Ovary (tissue), 3 donors: ENCODE data around the gene CAPZA3.

Experiments used
- EP300 ChIP-seq: sonication (generic); formaldehyde crosslinking; IDR thresholded peaks from one replicate; pipeline ENCODE4 v1.6.1; 2017; ENCODE audit warnings: antibody characterized with exemption
- POLR2A ChIP-seq: fragments of 450-650 bp; IDR thresholded peaks from one replicate; pipeline ENCODE4 v1.6.1; 2017; ENCODE audit warnings: antibody characterized with exemption, mild to moderate bottlenecking, moderate library complexity
- TF ChIP-seq, protein P1 (sequence below), 3 donors: fragments of 450-650 bp in 2 of 3; fragments of 200-600 bp in 1 of 3; IDR thresholded peaks; one replicate each; pipeline versions ENCODE4 v1.5.1 to v1.8.0; 2016 to 2022; ENCODE audit warnings: antibody characterized with exemption in 3 of 3, mild to moderate bottlenecking in 1 of 3
- donor health status: DM: no; HTN: no; CAD: no.

DNA sequence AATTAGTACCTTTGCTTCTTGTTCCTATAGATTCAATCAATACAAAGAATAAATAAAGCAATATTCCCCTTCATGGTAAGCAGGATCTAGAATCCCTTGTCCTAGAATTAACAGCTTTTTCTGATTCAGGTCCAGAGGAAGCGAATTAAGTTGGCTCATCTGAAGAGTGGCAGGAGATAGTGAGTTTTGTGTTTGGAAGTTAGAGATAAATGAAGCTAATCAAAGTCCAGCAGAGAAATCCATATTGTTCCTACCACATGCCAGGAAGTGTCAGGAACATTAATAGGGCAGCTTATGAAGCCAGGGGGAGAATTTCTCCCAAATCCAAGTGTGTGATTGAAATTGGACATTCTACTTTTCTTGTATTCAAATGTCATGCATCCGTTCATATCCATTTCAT lies 13.9 kb downstream of the CAPZA3 start:
- TF ChIP-seq, protein P1, sequence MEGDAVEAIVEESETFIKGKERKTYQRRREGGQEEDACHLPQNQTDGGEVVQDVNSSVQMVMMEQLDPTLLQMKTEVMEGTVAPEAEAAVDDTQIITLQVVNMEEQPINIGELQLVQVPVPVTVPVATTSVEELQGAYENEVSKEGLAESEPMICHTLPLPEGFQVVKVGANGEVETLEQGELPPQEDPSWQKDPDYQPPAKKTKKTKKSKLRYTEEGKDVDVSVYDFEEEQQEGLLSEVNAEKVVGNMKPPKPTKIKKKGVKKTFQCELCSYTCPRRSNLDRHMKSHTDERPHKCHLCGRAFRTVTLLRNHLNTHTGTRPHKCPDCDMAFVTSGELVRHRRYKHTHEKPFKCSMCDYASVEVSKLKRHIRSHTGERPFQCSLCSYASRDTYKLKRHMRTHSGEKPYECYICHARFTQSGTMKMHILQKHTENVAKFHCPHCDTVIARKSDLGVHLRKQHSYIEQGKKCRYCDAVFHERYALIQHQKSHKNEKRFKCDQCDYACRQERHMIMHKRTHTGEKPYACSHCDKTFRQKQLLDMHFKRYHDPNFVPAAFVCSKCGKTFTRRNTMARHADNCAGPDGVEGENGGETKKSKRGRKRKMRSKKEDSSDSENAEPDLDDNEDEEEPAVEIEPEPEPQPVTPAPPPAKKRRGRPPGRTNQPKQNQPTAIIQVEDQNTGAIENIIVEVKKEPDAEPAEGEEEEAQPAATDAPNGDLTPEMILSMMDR (IDR thresholded peaks at IDR 0.05), result no peak
- no peak for TF ChIP-seq POLR2A
- TF ChIP-seq EP300, result no peak
